ENCODE data around the gene PSTK. TPM values are rescaled to one million over a fixed set of nuclear protein-coding genes. Genes with fewer than 3 reads are reported as not detected.

The PSTK gene
- total and polyA plus RNA-seq, 7 donors, result 1.6 to 3.6 (median 3.0) TPM

GRCh38 chr10:122949296-122949695 is 30.9 kb upstream of the PSTK start:
- peaks cover 0 to 36% (median 10%) of the 10 kb centered on the region in 4 donors for H3K36me3 ChIP-seq
- no peak overlapping the region for H3K27ac ChIP-seq
- H3K4me1 ChIP-seq, result peaks cover 0 to 18% (median 14%) of the 10 kb centered on the region in 4 donors
- H3K4me3 ChIP-seq, result no peak overlapping the region
- WGBS, 2 donors, result 96 to 97% methylated on average over 3 of the region's 3 CpGs
- H3K9me3 ChIP-seq, result no peaks in the 10 kb centered on the region
- intact Hi-C loops (cut with DNase I), result no loop called here
- TF ChIP-seq POLR2AphosphoS5 (IDR thresholded peaks at IDR 0.05), result no peak
- TF ChIP-seq POLR2A (IDR thresholded peaks at IDR 0.05), result no peak
- TF ChIP-seq CTCF (IDR thresholded peaks at IDR 0.05), result no peak
- no peak for TF ChIP-seq EP300 (IDR thresholded peaks at IDR 0.05)
- no peaks in the 10 kb centered on the region for H3K27me3 ChIP-seq
- DNase-seq, result no peak

- TF ChIP-seq POLR2AphosphoS5 (IDR thresholded peaks at IDR 0.05), result peak; percentile 13 to 80 (median 54)
- TF ChIP-seq EP300 (IDR thresholded peaks at IDR 0.05), result no peak
- Histone ChIP-seq H3K27ac (peak within 1 kb of the TSS; percentile 74 to 82 (median 76)), H3K9me3 (no peaks in the 10 kb centered on the region), H3K4me1 (peaks cover 0 to 22% (median 19%) of the 10 kb centered on the region in 4 donors), H3K27me3 (no peaks in the 10 kb centered on the region), H3K36me3 (no peaks in the 10 kb centered on the region), H3K4me3 (peak within 1 kb of the TSS; percentile 68 to 86 (median 80))
- intact Hi-C loops (cut with DNase I), result loop anchor here (1.0 kb wide), 2 partner anchors 26 to 54 kb away; partner anchors contain the start of genes IKZF5 and PSTK
- WGBS, 2 donors, result 4 to 11% methylated on average over 77 of the region's 77 CpGs
- peak; percentile 99 for DNase-seq
These were observed 26.1 kb upstream of the PSTK start, which contains the start of gene C10orf88 for GRCh38 chr10:122953902-122954730. Gene C10orf88, minus strand, starts transcription at chr10:122954227. Its CDS starts 49 bp downstream, at chr10:122954178.

- TF ChIP-seq EP300 (IDR thresholded peaks at IDR 0.05) (no peak), POLR2A (IDR thresholded peaks at IDR 0.05) (no peak), POLR2AphosphoS5 (IDR thresholded peaks at IDR 0.05) (no peak), CTCF (IDR thresholded peaks at IDR 0.05) (no peak)
- no peak for DNase-seq
- WGBS, 2 donors, result 66 to 82% methylated on average over 13 of the region's 13 CpGs
- peak overlapping the region in 3 of 4 donors; percentile 68 to 86 (median 80) for H3K4me3 ChIP-seq
- H3K36me3 ChIP-seq, result no peaks in the 10 kb centered on the region
- no peaks in the 10 kb centered on the region for H3K9me3 ChIP-seq
- intact Hi-C loops (cut with DNase I), result loop anchor here (1.0 kb wide), 2 partner anchors 26 to 54 kb away; partner anchors contain the start of genes IKZF5 and PSTK
- H3K4me1 ChIP-seq, result peaks cover 0 to 22% (median 19%) of the 10 kb centered on the region in 4 donors
- H3K27me3 ChIP-seq, result no peaks in the 10 kb centered on the region
- H3K27ac ChIP-seq, result peak overlapping the region in 2 of 4 donors; percentile 74 to 75
These were observed 25.5 kb upstream of the PSTK start for GRCh38 chr10:122954731-122955050.

- intact Hi-C loops (cut with DNase I), result no loop called here
- Histone ChIP-seq H3K4me1 (peaks cover 0 to 22% (median 19%) of the 10 kb centered on the region in 4 donors), H3K9me3 (no peaks in the 10 kb centered on the region), H3K27ac (no peak overlapping the region), H3K36me3 (no peaks in the 10 kb centered on the region), H3K4me3 (no peak overlapping the region), H3K27me3 (no peaks in the 10 kb centered on the region)
- TF ChIP-seq CTCF (IDR thresholded peaks at IDR 0.05) (no peak), POLR2AphosphoS5 (IDR thresholded peaks at IDR 0.05) (no peak), EP300 (IDR thresholded peaks at IDR 0.05) (no peak), POLR2A (IDR thresholded peaks at IDR 0.05) (no peak)
- no peak for DNase-seq
- WGBS, 2 donors, result 90 to 93% methylated on average over 1 of the region's 1 CpG
These were observed 24.3 kb upstream of the PSTK start for GRCh38 chr10:122955892-122956291.

- no peak overlapping the region for H3K4me3 ChIP-seq
- 77 to 80% methylated on average over 5 of the region's 5 CpGs for WGBS, 2 donors
These were observed 22.7 kb upstream of the PSTK start for GRCh38 chr10:122957474-122957873.

More at GRCh38 chr10:122957474-122957873, 22.7 kb upstream of the PSTK start:
- TF ChIP-seq POLR2AphosphoS5 (IDR thresholded peaks at IDR 0.05), result no peak
- TF ChIP-seq EP300 (IDR thresholded peaks at IDR 0.05), result no peak
- TF ChIP-seq CTCF (IDR thresholded peaks at IDR 0.05), result no peak
- TF ChIP-seq POLR2A (IDR thresholded peaks at IDR 0.05), result no peak
- Histone ChIP-seq H3K36me3 (no peaks in the 10 kb centered on the region), H3K27me3 (no peaks in the 10 kb centered on the region), H3K27ac (no peak overlapping the region), H3K4me1 (peaks cover 0 to 16% (median 15%) of the 10 kb centered on the region in 4 donors), H3K9me3 (no peaks in the 10 kb centered on the region)
- intact Hi-C loops (cut with DNase I), result no loop called here
- DNase-seq, result no peak
